Inferior parietal cortex (tissue), 1 donor: ENCODE results near the gene TAS1R2.
"Not testable (repeated sequence)": the region's sequence is repeated elsewhere in the genome, so short reads cannot be mapped to it uniquely, and the experiment has no call there.

Experiments
- DNase-seq: peaks from one replicate; pipeline ENCODE4 v3.0.0-alpha.2; 2016; ENCODE audit errors: extremely low spot score

TAS1R2 gene

DNA sequence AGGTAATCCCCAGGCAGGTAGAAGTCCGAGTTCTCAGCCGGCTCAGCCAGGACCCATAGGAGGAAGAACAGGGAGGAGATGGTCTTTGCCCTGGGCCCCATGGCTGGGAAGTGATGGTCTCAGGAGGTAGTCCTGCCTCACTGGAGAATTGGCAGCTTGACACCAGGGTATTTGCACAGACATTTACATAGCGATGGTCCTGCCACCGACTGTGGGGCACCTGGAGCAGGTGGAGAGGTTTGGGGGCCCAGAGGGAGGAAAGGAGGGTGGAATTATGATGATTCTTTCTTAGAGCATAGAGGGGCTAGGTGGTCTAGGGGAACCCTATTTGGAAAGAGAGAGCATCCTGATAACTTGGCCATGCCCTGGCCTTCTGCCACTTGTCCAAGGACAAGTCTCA is at the start of gene TAS1R2:
TAS1R2 (minus strand) TSS at position 101 of the 400 bp plus-strand sequence; CDS start at position 101, 0 bp downstream.
- DNase-seq: no peak

DNA sequence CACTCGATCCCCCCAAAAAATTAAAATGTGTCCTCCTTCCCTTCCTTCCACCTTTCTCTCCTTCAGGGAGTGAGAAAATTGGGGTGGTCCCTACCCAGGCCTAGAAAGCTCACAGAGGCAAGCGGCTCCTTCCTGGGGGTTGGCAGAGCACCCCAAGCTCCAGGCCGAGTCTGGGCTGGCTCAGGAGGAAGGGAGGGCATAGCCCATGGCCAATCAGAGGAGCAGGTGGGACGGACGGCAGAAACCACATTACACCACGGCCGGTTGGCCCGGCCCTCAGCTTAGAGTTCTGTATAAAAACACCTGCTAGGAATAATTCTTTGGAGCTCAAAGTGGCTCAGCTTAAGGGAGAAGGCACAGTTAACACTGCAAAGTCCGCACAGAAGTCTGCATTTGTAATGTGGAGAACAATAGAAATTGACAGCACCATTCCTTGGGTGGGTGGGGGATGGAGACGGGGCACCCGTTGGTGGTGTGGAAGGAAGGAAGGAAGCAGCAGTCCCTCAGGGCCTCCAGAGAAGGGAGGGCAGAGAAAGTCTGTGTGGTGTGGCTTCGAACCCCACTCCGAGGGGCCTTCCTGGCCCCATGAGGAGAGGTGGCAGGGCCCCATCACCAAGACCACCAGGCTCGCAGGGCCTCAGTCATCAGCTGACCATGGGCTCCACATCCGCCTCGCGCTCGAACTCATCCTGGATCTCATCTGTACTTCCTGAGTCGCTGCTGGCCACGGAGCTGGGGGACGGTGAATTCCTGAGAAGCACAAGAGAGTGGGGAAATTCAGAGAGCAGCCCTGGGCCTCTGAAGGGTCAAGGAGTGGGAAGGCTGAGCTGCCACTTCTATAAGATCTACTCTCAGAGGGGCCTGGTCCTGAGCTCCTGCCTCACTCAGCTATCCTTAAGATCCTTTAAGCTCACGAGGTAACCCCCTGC is 48.7 kb upstream of the TAS1R2 start:
- DNase-seq: no peak

DNA sequence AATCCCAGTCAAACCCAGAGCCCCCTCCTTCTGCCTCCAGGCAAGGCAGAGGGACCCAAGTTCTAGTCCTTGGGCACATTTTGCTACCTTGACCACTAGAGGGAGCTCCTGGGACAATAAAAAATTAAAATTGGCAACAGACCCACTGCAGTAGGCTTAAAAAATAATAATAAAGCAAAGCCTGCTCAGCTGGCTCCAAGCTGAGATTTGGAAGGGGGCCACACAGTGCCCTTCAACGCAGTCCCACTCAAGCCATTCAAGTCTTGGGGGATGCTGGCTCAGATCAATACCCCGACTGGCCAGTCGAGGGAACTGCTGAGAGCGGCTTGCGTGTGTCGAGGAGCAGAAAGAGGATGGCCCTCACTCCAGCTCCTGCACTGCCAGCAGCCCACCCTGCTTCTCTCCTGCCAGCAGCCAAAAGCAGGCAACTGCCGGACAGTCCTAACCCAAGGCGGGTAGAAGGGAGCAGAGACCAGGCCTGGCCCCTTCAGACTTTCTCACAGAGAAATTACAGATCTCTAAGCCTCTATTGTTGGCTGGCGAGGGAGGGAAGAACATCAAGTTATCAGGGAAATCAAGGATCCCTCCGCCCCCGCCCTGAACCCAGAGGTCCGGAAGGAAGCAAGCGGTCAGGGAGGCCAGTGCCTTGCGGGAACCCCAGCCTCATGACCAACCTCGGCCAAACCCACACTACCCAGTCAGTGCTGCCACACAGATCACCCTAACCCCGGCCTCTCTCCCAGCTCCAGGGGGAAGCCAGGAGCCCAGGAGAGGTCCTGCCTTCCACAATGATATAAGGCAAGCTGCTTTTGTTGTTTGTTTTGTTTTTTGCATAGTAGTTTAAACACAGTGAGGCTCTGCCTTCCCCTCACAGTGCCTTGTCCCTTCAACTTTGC is 47.8 kb upstream of the TAS1R2 start:
- peak; percentile 88 for DNase-seq

DNA sequence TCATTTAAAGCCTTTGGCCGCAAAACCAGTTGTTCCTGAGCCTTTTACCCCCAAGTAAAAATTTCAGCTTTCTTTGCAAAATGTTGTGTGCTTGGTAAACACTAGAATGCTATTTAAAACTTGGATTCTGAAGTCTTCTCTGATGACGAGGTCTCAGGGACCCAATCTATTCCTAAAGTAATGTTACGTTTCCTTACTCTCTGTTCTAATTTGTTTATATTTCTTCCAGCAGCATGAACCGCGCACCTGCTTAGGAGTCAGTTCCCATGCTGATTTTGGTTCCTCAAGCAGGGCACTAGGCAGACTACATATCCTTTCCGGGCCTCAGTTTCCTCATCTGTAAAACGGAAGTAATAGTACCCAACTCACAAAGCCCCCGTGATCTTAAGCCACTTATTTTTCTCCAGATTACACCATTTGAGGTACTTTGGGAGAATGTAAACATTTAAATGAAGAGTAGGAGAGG is 43.9 kb upstream of the TAS1R2 start:
- DNase-seq: no peak

- DNase-seq: peak; percentile 99
These were observed 43.2 kb upstream of the TAS1R2 start, which contains the start of gene ALDH4A1 for GRCh38 chr1:18902523-18903290. Gene ALDH4A1, minus strand, starts transcription at chr1:18902555. Its CDS starts 32 bp downstream, at chr1:18902523.

- no peak for DNase-seq
These were observed 42.6 kb upstream of the TAS1R2 start for GRCh38 chr1:18901952-18902522.

DNA sequence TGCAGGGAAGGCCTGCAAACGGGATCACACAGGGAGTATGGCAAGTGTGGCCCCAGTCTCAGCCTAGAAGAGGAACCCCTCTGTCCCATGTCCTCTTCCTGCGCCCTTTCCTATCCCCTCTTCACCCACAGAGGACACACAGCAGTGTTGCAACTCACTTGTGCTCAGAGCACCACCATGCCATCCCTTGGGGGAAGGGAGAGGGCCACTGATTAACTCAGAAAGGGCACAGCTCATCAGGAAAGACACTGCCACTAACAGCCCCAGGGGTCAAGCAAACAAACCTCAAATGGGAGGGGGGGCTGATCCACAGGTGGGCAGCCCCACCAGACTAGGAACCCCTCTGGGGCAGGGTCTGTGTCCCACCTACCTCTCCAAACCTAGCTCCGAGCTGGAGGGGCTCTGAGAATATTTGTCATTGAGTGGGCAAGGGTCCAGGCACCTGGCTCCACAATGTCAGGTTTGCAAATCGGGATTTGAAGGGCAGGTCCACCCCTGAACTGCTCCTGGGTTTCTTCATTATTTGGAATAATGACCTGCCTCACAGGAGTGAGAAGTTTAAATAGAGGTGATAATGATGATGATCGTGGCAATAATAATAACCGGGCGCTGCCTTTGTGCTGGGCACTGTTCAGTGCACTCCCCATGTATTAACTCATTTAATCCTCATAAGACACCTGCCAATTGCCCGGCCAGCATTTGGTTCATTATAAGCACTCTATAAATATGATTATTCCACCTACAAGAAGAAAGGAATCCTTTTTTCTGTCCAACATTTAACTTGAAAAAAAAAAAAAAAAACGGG is 41.9 kb upstream of the TAS1R2 start:
- no peak for DNase-seq

DNA sequence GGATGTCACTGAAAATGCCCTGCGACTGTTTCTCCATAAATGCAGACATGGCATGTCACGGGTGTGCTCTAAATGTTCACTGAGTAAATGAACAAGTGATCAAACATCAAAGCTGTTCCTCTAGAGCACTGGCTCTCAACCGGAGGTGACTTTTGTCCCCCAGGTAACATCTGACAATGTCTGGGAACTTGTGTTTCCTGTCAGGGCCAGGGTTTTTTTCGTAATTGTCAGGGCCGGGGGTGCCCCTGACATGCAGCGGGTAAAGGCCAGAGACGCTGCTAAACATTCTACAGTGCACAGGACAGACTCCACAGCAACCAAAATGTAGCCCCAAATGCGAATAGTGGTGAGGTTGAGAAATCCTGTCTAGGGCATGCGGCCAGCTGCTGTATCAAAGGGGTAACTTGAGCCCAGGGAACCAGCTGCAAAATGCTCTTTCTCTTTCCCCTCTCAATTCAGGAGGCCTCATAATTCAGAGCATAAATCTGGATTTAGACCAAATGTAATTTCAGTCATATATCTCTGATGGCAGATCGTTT is 40.9 kb upstream of the TAS1R2 start:
- DNase-seq: no peak

GRCh38 chr1:18899363-18900049 is 40.0 kb upstream of the TAS1R2 start:
- no peak for DNase-seq

GRCh38 chr1:18898567-18898966 is 39.1 kb upstream of the TAS1R2 start:
- no peak for DNase-seq

- no peak for DNase-seq
These were observed 35.9 kb upstream of the TAS1R2 start for GRCh38 chr1:18895317-18895716.

- DNase-seq: no peak
These were observed 33.7 kb upstream of the TAS1R2 start for GRCh38 chr1:18893120-18893519.

DNA sequence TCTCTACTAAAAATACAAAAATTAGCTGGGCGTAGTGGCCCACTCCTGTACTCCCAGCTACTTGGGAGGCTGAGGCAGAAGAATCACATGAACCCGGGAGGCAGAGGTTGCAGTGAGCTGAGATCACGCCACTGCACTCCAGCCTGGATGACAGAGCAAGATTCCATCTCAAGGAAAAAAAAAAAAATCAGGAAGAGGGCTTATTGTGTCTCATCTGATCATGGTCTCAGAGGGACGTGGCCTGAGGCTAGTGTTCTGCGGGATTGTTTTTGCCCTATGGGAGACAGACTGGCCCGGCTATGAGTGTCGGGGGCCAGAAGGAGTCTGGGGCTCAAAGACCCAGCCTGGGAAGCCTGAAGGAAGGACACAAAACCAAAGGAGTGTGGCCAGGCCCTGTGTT is 32.4 kb upstream of the TAS1R2 start:
- not testable (repeated sequence) for DNase-seq

- no peak for DNase-seq
These were observed 31.9 kb upstream of the TAS1R2 start for GRCh38 chr1:18891426-18891780.

GRCh38 chr1:18890706-18891425 is 31.4 kb upstream of the TAS1R2 start:
- no peak for DNase-seq

DNA sequence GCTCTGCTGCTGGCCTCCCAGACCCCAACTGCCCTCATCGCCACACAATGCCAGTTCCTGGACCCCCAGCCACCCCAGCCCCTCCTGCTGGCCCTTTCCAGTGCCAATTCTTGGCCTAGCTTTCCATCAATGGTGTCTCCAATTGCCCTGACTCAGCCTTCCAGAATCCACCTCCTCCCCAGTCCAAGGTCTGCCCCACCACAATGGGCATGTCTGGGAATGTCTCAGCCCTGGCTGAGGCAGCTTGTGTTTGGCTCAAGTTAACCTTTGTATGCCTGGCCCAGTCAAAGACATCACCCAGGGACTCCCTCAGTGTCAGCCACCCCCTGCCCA is 26.5 kb upstream of the TAS1R2 start:
- DNase-seq: no peak

DNA sequence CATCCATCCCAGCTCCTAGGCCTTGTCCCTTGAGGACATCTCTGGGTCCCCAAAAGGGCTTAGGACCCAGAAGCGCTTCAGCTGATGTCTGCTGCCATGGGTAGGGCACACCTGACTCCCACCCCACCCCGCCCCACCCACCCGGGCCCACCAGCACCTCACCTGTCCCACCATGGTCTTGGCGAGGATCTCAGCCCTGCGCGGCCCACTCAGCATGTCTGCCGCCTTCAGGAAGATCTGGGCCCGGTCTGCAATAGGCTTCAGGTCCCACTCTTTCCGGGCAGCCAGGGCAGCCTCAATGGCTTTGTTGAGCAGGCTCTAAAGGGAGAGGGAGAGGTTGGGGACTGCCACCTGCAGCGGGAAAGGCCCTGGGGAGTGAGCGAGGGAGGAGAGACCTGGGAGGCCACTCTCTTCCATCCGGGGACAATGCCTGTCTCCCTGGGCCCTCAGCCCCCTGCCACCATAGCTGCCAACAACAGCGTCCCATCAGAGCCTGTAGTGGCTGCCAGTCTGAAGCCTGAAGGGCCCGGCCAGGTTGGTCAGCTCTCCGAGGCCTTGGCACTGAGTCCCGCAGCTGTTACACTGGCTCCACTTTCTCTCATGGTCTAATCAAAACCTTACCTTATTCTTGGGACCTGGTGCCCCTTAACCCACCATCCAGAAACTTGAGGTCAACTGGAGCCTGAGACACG is 26.0 kb upstream of the TAS1R2 start:
- DNase-seq: no peak

GRCh38 chr1:18884727-18885126 is 25.3 kb upstream of the TAS1R2 start:
- no peak for DNase-seq

- DNase-seq: no peak
These were observed 24.9 kb upstream of the TAS1R2 start for GRCh38 chr1:18884419-18884717.
